ENCODE data around the gene SLC16A9. TPM values are rescaled to one million over a fixed set of nuclear protein-coding genes. Genes with fewer than 3 reads are reported as not detected.

SLC16A9 gene
- total RNA-seq = 1 to 10 TPM in 5 of 6 donors, under 1 TPM in 1; 0.32 to 2.3 (median 1.4) TPM
- 1 to 10 TPM; 1.6 to 7.4 TPM for polyA plus RNA-seq

- 0% methylated on average over 65 to 68 of the region's 68 CpGs for WGBS, 2 donors
- Histone ChIP-seq H3K4me1 (peaks cover 0 to 7% (median 5%) of the 10 kb centered on the region in 3 donors), H3K27me3 (no peaks in the 10 kb centered on the region), H3K4me3 (peak within 1 kb of the TSS; percentile 45 to 66 (median 54)), H3K27ac (peak within 1 kb of the TSS in 2 of 4 donors; percentile 44 to 60), H3K9me3 (no peaks in the 10 kb centered on the region), H3K36me3 (no peaks in the 10 kb centered on the region)
- FAIRE-seq (no peak), ATAC-seq (peak; percentile 87 to 92 (median 90)), DNase-seq (peak; percentile 54 to 87 (median 68))
- TF ChIP-seq, protein P1, sequence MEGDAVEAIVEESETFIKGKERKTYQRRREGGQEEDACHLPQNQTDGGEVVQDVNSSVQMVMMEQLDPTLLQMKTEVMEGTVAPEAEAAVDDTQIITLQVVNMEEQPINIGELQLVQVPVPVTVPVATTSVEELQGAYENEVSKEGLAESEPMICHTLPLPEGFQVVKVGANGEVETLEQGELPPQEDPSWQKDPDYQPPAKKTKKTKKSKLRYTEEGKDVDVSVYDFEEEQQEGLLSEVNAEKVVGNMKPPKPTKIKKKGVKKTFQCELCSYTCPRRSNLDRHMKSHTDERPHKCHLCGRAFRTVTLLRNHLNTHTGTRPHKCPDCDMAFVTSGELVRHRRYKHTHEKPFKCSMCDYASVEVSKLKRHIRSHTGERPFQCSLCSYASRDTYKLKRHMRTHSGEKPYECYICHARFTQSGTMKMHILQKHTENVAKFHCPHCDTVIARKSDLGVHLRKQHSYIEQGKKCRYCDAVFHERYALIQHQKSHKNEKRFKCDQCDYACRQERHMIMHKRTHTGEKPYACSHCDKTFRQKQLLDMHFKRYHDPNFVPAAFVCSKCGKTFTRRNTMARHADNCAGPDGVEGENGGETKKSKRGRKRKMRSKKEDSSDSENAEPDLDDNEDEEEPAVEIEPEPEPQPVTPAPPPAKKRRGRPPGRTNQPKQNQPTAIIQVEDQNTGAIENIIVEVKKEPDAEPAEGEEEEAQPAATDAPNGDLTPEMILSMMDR (IDR thresholded peaks at IDR 0.05) = peak in 1 of 4 donors; percentile 19
- intact Hi-C loops (cut with DNase I) = no loop called here
Observed at GRCh38 chr10:59709395-59710125, at the start of gene SLC16A9. Gene SLC16A9 (minus strand): TSS chr10:59709850. CDS start chr10:59684291, 25,559 bp downstream.

DNA sequence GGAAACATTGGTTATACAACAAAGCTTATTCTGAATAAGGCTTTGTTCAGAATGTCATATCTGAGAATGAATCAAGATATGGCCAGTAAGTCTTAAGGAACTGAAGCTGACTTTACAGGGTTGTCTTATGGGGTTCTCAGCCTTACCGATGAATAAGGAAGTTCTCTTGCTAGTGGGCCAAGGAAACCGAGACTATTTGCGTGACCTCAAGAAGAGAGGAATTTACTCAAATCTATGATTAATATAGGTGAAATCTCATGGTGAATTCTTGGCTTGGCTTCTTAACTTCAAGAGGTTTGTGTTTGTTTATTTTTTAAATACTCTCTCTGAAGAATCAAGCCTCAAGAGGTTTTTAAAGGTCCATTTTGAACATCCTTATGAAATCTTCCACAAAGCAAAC lies 48.3 kb upstream of the SLC16A9 start:
- no peaks in the 10 kb centered on the region for H3K9me3 ChIP-seq
- FAIRE-seq (no peak), DNase-seq (no peak), ATAC-seq (no peak)
- intact Hi-C loops (cut with DNase I) = no loop called here
- no peaks in the 10 kb centered on the region for H3K27me3 ChIP-seq
- no peak overlapping the region for H3K4me3 ChIP-seq
- H3K27ac ChIP-seq = no peak overlapping the region
- H3K36me3 ChIP-seq = no peaks in the 10 kb centered on the region
- TF ChIP-seq, protein P1 (IDR thresholded peaks at IDR 0.05) = no peak
- WGBS, 2 donors = 94% methylated on average over 3 of the region's 3 CpGs
- H3K4me1 ChIP-seq = peaks cover 0 to 3% (median 0%) of the 10 kb centered on the region in 3 donors

DNA sequence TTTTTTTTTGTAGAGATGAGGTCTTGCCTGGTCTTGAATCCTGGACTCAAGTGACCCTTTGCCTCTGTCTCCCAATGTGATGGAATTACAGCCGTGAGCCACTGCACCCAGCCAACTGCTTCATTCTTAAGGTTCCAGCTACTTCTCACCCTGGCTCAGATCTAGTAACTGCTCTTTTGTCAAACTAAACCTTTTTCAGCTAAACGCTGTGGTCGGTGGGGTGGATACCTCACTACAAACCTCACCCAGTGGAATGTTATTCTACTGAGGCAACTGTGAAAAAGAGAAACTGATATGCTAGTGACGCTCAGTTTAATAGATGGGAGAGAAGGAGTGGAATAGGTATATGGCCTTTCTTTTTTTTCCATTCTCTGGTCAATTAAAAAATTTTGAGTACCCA lies 45.3 kb upstream of the SLC16A9 start:
- Histone ChIP-seq H3K27ac (no peak overlapping the region), H3K4me3 (no peak overlapping the region), H3K27me3 (no peaks in the 10 kb centered on the region), H3K9me3 (no peaks in the 10 kb centered on the region), H3K36me3 (no peaks in the 10 kb centered on the region), H3K4me1 (peaks cover 0 to 3% (median 0%) of the 10 kb centered on the region in 3 donors)
- FAIRE-seq = no peak
- ATAC-seq = no peak
- no peak for DNase-seq
- 94 to 95% methylated on average over 4 of the region's 4 CpGs for WGBS, 2 donors
- intact Hi-C loops (cut with DNase I) = no loop called here
- TF ChIP-seq, protein P1 (IDR thresholded peaks at IDR 0.05) = no peak

GRCh38 chr10:59753267-59753666 lies 43.6 kb upstream of the SLC16A9 start, which contains the start of gene MRLN:
Gene MRLN (minus strand): TSS chr10:59753455.
- H3K27me3 ChIP-seq = no peaks in the 10 kb centered on the region
- ATAC-seq (peak in 2 of 4 donors; percentile 58 to 64), DNase-seq (no peak), FAIRE-seq (no peak)
- peaks cover 0 to 3% (median 0%) of the 10 kb centered on the region in 3 donors for H3K4me1 ChIP-seq
- no peak within 1 kb of the TSS for H3K4me3 ChIP-seq
- 41 to 53% methylated on average over 3 of the region's 3 CpGs for WGBS, 2 donors
- TF ChIP-seq, protein P1 (IDR thresholded peaks at IDR 0.05) = no peak
- no peaks in the 10 kb centered on the region for H3K9me3 ChIP-seq
- intact Hi-C loops (cut with DNase I) = no loop called here
- no peaks in the 10 kb centered on the region for H3K36me3 ChIP-seq
- H3K27ac ChIP-seq = no peak within 1 kb of the TSS

All from pancreas (tissue), 10 donors.